GM23338 (cell line): ENCODE measurements around the gene STAT1. TPM values are rescaled to one million over a fixed set of nuclear protein-coding genes. Genes with fewer than 3 reads are reported as not detected.

Experiments used
- ATAC-seq: fragments of 200-7000 bp; cut with Tn5 transposase; 3 replicates; pipeline ENCODE4 v1.9.1; 2020
- DNase-seq: peaks from one replicate; pipeline ENCODE4 v3.0.0-alpha.2; 2015; ENCODE audit warnings: low spot score
- H2AFZ ChIP-seq: fragments of 200-600 bp; sonication (generic); 2 replicates; pipeline ENCODE4 v1.8.0; 2016; ENCODE audit warnings: antibody characterized with exemption, mild to moderate bottlenecking, moderate library complexity
- H3F3A ChIP-seq: fragments of 200-600 bp; sonication (generic); replicated peaks from 2 replicates; pipeline ENCODE4 v1.8.0; 2017; ENCODE audit warnings: antibody characterized with exemption, mixed run types, low read depth
- H3K27ac ChIP-seq: fragments of 200-600 bp; sonication (generic); 2 replicates; pipeline ENCODE4 v1.6.1; 2016; ENCODE audit warnings: low read depth
- H3K27me3 ChIP-seq: fragments of 200-600 bp; sonication (generic); 2 replicates; pipeline ENCODE4 v1.8.0; 2016; ENCODE audit warnings: mild to moderate bottlenecking, mixed run types, moderate library complexity; ENCODE audit not compliant: insufficient read depth
- H3K36me3 ChIP-seq: fragments of 200-600 bp; sonication (generic); 2 replicates; pipeline ENCODE4 v1.8.0; 2016; ENCODE audit warnings: mild to moderate bottlenecking; ENCODE audit not compliant: insufficient read depth
- H3K4me1 ChIP-seq: fragments of 200-600 bp; sonication (generic); 2 replicates; pipeline ENCODE4 v1.8.0; 2016; ENCODE audit warnings: mild to moderate bottlenecking, moderate library complexity; ENCODE audit not compliant: insufficient read depth
- H3K4me2 ChIP-seq: fragments of 200-600 bp; sonication (generic); 2 replicates; pipeline ENCODE4 v1.7.1; 2017; ENCODE audit warnings: mixed run types
- H3K4me3 ChIP-seq: fragments of 200-600 bp; sonication (generic); 2 replicates; pipeline ENCODE4 v1.6.1; 2016; ENCODE audit warnings: mixed run types
- H3K79me2 ChIP-seq: fragments of 200-600 bp; sonication (generic); replicated peaks from 2 replicates; pipeline ENCODE4 v1.8.0; 2017; ENCODE audit warnings: mild to moderate bottlenecking; ENCODE audit not compliant: insufficient read depth
- H3K9me2 ChIP-seq: fragments of 200-600 bp; sonication (generic); 2 replicates; pipeline ENCODE4 v1.8.0; 2017; ENCODE audit not compliant: insufficient read depth
- H4K20me1 ChIP-seq: fragments of 200-600 bp; sonication (generic); replicated peaks from 2 replicates; pipeline ENCODE4 v1.8.0; 2017; ENCODE audit warnings: mild to moderate bottlenecking; ENCODE audit not compliant: insufficient read depth
- H3K27ac Mint-ChIP-seq: 2 replicates; pipeline ENCODE4 v1.8.0; 2020; ENCODE audit warnings: inconsistent platforms, mild to moderate bottlenecking, moderate library complexity, mixed read lengths
- H3K27me3 Mint-ChIP-seq: 3 replicates; pipeline ENCODE4 v1.8.0; 2022; ENCODE audit warnings: low read depth, mild to moderate bottlenecking, moderate library complexity, mixed read lengths, inconsistent platforms; ENCODE audit not compliant: insufficient read depth, poor library complexity
- H3K36me3 Mint-ChIP-seq: 3 replicates; pipeline ENCODE4 v1.8.0; 2021; ENCODE audit warnings: low read depth, mild to moderate bottlenecking, inconsistent platforms, moderate library complexity, mixed read lengths
- H3K4me1 Mint-ChIP-seq: 3 replicates; pipeline ENCODE4 v1.8.0; 2020; ENCODE audit warnings: mild to moderate bottlenecking, inconsistent platforms, mixed read lengths
- H3K4me3 Mint-ChIP-seq: 3 replicates; pipeline ENCODE4 v1.8.0; 2021; ENCODE audit warnings: moderate library complexity, mild to moderate bottlenecking, inconsistent platforms, mixed read lengths
- H3K9me3 Mint-ChIP-seq: 3 replicates; pipeline ENCODE4 v1.8.0; 2020; ENCODE audit warnings: moderate library complexity, mild to moderate bottlenecking, inconsistent platforms, mixed read lengths
- CREB1 ChIP-seq: fragments of 250-450 bp; sonication (Bioruptor Pico); IDR thresholded peaks from 2 replicates; pipeline ENCODE4 v1.5.0; 2020; ENCODE audit warnings: low read depth, mild to moderate bottlenecking, moderate library complexity
- EZH2 ChIP-seq: fragments of 200-600 bp; sonication (generic); IDR thresholded peaks from one replicate; pipeline ENCODE4 v1.8.0; 2017; ENCODE audit warnings: antibody characterized with exemption, mild to moderate bottlenecking, low read depth; ENCODE audit not compliant: unreplicated experiment
- EZH2phosphoT487 ChIP-seq: fragments of 200-600 bp; sonication (generic); IDR thresholded peaks from one replicate; pipeline ENCODE4 v1.8.1; 2018; ENCODE audit warnings: antibody characterized with exemption; ENCODE audit not compliant: unreplicated experiment
- STAT1 ChIP-seq: IDR thresholded peaks from one replicate; pipeline ENCODE4 v1.6.1; 2016; ENCODE audit warnings: antibody characterized with exemption; ENCODE audit not compliant: unreplicated experiment
- ZNF114 ChIP-seq: fragments of 250-450 bp; sonication (Bioruptor Pico); IDR thresholded peaks from 2 replicates; pipeline ENCODE4 v1.5.0; 2020; ENCODE audit warnings: mild to moderate bottlenecking, moderate library complexity
- polyA plus RNA-seq: library from polyadenylated mRNA; unstranded; fragments of >200 nt; fragmentation: Nextera tagmentation; extraction: Ambion mirVana; gene quantifications from 2 replicates; pipeline ENCODE4 v1.2.1, GENCODE V29; 2016
- total RNA-seq: library from RNA; depleted of rRNA; stranded (reverse); fragments of >200 nt; shearing (Covaris generic); gene quantifications from 2 replicates; pipeline ENCODE4 v1.2.3, GENCODE V29; 2014
- TF ChIP-seq, protein P1 (sequence below): IDR thresholded peaks from one replicate; pipeline ENCODE4 v1.6.1; 2018; ENCODE audit warnings: antibody characterized with exemption; ENCODE audit not compliant: unreplicated experiment
- TF ChIP-seq, protein P2 (sequence below): fragments of 250-450 bp; sonication (Bioruptor Pico); IDR thresholded peaks from 2 replicates; pipeline ENCODE4 v1.5.0; 2020; ENCODE audit warnings: mild to moderate bottlenecking, moderate library complexity
- TF ChIP-seq, protein P3 (sequence below): IDR thresholded peaks from 2 replicates; pipeline ENCODE4 v1.6.1; 2016; ENCODE audit warnings: antibody characterized with exemption

Gene STAT1
- total and polyA plus RNA-seq, 2 experiments from 2014 or later: 15.1 to 47.4 TPM

DNA sequence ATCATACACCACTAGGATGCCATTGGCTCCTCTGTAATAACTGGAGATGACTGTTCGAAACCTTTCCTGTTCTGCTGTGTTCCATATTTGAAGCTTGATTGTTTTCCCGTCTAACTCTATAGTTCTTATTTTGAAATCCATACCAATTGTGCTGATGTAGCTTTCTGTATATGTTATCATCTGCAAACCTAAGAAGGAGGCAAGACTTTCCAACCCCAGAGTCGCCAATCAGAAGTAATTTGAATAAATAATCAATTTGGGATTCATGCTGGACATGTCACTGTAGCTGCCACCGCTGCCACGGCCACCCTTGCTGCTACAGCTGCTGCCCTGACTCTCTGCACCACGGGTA is 20.7 kb downstream of the STAT1 start:
- Histone ChIP-seq H3K36me3 (peaks cover 46% of the 10 kb centered on the region), H3K9me2 (no peaks in the 10 kb centered on the region), H3K4me2 (no peak overlapping the region), H3K27me3 (no peaks in the 10 kb centered on the region), H3K79me2 (no peaks in the 10 kb centered on the region), H3K4me1 (no peaks in the 10 kb centered on the region), H2AFZ (no peak overlapping the region), H3F3A (0 out of 2 replicates have a peak, but pooled peaks cover 4% of the 10 kb centered on the region), H3K4me3 (no peak overlapping the region), H3K27ac (no peak overlapping the region), H4K20me1 (peaks cover 5% of the 10 kb centered on the region)
- Mint-ChIP-seq H3K27ac (no peak overlapping the region), H3K4me1 (no peaks in the 10 kb centered on the region; the same call in 2 of the 3 replicates), H3K27me3 (peaks cover 7% of the 10 kb centered on the region), H3K36me3 (peaks cover 82% of the 10 kb centered on the region), H3K4me3 (no peak overlapping the region), H3K9me3 (no peaks in the 10 kb centered on the region)
- TF ChIP-seq EZH2 (no peak), EZH2phosphoT487 (no peak), CREB1 (CRISPR knock-in tag) (no peak), STAT1 (no peak), ZNF114 (CRISPR knock-in tag) (no peak)
- TF ChIP-seq, protein P1, sequence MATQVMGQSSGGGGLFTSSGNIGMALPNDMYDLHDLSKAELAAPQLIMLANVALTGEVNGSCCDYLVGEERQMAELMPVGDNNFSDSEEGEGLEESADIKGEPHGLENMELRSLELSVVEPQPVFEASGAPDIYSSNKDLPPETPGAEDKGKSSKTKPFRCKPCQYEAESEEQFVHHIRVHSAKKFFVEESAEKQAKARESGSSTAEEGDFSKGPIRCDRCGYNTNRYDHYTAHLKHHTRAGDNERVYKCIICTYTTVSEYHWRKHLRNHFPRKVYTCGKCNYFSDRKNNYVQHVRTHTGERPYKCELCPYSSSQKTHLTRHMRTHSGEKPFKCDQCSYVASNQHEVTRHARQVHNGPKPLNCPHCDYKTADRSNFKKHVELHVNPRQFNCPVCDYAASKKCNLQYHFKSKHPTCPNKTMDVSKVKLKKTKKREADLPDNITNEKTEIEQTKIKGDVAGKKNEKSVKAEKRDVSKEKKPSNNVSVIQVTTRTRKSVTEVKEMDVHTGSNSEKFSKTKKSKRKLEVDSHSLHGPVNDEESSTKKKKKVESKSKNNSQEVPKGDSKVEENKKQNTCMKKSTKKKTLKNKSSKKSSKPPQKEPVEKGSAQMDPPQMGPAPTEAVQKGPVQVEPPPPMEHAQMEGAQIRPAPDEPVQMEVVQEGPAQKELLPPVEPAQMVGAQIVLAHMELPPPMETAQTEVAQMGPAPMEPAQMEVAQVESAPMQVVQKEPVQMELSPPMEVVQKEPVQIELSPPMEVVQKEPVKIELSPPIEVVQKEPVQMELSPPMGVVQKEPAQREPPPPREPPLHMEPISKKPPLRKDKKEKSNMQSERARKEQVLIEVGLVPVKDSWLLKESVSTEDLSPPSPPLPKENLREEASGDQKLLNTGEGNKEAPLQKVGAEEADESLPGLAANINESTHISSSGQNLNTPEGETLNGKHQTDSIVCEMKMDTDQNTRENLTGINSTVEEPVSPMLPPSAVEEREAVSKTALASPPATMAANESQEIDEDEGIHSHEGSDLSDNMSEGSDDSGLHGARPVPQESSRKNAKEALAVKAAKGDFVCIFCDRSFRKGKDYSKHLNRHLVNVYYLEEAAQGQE: no peak
- TF ChIP-seq, protein P2, sequence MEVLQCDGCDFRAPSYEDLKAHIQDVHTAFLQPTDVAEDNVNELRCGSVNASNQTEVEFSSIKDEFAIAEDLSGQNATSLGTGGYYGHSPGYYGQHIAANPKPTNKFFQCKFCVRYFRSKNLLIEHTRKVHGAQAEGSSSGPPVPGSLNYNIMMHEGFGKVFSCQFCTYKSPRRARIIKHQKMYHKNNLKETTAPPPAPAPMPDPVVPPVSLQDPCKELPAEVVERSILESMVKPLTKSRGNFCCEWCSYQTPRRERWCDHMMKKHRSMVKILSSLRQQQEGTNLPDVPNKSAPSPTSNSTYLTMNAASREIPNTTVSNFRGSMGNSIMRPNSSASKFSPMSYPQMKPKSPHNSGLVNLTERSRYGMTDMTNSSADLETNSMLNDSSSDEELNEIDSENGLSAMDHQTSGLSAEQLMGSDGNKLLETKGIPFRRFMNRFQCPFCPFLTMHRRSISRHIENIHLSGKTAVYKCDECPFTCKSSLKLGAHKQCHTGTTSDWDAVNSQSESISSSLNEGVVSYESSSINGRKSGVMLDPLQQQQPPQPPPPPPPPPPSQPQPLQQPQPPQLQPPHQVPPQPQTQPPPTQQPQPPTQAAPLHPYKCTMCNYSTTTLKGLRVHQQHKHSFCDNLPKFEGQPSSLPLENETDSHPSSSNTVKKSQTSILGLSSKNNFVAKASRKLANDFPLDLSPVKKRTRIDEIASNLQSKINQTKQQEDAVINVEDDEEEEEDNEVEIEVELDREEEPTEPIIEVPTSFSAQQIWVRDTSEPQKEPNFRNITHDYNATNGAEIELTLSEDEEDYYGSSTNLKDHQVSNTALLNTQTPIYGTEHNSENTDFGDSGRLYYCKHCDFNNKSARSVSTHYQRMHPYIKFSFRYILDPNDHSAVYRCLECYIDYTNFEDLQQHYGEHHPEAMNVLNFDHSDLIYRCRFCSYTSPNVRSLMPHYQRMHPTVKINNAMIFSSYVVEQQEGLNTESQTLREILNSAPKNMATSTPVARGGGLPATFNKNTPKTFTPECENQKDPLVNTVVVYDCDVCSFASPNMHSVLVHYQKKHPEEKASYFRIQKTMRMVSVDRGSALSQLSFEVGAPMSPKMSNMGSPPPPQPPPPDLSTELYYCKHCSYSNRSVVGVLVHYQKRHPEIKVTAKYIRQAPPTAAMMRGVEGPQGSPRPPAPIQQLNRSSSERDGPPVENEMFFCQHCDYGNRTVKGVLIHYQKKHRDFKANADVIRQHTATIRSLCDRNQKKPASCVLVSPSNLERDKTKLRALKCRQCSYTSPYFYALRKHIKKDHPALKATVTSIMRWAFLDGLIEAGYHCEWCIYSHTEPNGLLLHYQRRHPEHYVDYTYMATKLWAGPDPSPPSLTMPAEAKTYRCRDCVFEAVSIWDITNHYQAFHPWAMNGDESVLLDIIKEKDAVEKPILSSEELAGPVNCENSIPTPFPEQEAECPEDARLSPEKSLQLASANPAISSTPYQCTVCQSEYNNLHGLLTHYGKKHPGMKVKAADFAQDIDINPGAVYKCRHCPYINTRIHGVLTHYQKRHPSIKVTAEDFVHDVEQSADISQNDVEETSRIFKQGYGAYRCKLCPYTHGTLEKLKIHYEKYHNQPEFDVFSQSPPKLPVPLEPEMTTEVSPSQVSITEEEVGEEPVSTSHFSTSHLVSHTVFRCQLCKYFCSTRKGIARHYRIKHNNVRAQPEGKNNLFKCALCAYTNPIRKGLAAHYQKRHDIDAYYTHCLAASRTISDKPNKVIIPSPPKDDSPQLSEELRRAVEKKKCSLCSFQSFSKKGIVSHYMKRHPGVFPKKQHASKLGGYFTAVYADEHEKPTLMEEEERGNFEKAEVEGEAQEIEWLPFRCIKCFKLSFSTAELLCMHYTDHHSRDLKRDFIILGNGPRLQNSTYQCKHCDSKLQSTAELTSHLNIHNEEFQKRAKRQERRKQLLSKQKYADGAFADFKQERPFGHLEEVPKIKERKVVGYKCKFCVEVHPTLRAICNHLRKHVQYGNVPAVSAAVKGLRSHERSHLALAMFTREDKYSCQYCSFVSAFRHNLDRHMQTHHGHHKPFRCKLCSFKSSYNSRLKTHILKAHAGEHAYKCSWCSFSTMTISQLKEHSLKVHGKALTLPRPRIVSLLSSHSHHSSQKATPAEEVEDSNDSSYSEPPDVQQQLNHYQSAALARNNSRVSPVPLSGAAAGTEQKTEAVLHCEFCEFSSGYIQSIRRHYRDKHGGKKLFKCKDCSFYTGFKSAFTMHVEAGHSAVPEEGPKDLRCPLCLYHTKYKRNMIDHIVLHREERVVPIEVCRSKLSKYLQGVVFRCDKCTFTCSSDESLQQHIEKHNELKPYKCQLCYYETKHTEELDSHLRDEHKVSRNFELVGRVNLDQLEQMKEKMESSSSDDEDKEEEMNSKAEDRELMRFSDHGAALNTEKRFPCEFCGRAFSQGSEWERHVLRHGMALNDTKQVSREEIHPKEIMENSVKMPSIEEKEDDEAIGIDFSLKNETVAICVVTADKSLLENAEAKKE (CRISPR knock-in tag): no peak
- TF ChIP-seq, protein P3, sequence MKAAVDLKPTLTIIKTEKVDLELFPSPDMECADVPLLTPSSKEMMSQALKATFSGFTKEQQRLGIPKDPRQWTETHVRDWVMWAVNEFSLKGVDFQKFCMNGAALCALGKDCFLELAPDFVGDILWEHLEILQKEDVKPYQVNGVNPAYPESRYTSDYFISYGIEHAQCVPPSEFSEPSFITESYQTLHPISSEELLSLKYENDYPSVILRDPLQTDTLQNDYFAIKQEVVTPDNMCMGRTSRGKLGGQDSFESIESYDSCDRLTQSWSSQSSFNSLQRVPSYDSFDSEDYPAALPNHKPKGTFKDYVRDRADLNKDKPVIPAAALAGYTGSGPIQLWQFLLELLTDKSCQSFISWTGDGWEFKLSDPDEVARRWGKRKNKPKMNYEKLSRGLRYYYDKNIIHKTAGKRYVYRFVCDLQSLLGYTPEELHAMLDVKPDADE: no peak
- ATAC-seq (no peak), DNase-seq (no peak)
